Thoracic aorta (tissue), 2 donors: ENCODE measurements around the gene RNF144B. TPM values are rescaled to one million over a fixed set of nuclear protein-coding genes. Genes with fewer than 3 reads are reported as not detected.

Experiments used
- ATAC-seq: fragments of 150-250 bp; one replicate; pipeline ENCODE4 v1.8.0; 2017; ENCODE audit warnings: low read depth; ENCODE audit not compliant: insufficient number of reproducible peaks, low FRiP score
- DNase-seq: peaks from one replicate; pipeline ENCODE4 v3.0.0-alpha.2; 2020; ENCODE audit warnings: low spot score
- H3K27ac ChIP-seq, 2 donors: fragments of 200-600 bp; sonication (generic); 1 replicate in 1 of 2; 2 replicates in 1 of 2; pipeline ENCODE4 v1.5.1; 2016; ENCODE audit warnings: mild to moderate bottlenecking in 2 of 2, moderate library complexity in 2 of 2
- H3K27me3 ChIP-seq: fragments of 200-600 bp; sonication (generic); replicated peaks from 2 replicates; pipeline ENCODE4 v1.6.0; 2016; ENCODE audit warnings: mild to moderate bottlenecking; ENCODE audit not compliant: insufficient read depth
- H3K36me3 ChIP-seq: fragments of 200-600 bp; sonication (generic); one replicate; pipeline ENCODE4 v1.5.1; 2016
- H3K4me1 ChIP-seq, 2 donors: fragments of 200-600 bp; sonication (generic); 1 replicate in 1 of 2; 2 replicates in 1 of 2; pipeline versions ENCODE4 v1.5.1 to v1.6.0; 2016; ENCODE audit warnings: low read depth in 2 of 2, mild to moderate bottlenecking in 1 of 2; ENCODE audit not compliant: control insufficient read depth in 1 of 2
- H3K4me3 ChIP-seq: fragments of 200-600 bp; sonication (generic); 2 replicates; pipeline ENCODE4 v1.5.1; 2016; ENCODE audit warnings: mild to moderate bottlenecking
- H3K9me3 ChIP-seq: fragments of 200-600 bp; sonication (generic); 2 replicates; pipeline ENCODE4 v1.5.1; 2016
- CTCF ChIP-seq: fragments of 200-600 bp; sonication (generic); IDR thresholded peaks from one replicate; pipeline ENCODE4 v1.5.1; 2019; ENCODE audit warnings: antibody characterized with exemption
- total RNA-seq, 2 donors: library from RNA; depleted of rRNA; stranded (reverse); fragments of >200 nt; gene quantifications; one replicate each; pipeline versions ENCODE4 v1.1.0 to v1.2.3, GENCODE V29; 2016

The RNF144B gene
- total RNA-seq, 2 donors from 2014 or later, result 15.8 to 24.3 TPM

GRCh38 chr6:18433059-18433458 lies 45.9 kb downstream of the RNF144B start:
- no peak overlapping the region for H3K27ac ChIP-seq
- no peak for ATAC-seq
- TF ChIP-seq CTCF, result no peak

GRCh38 chr6:18436341-18436740 lies 49.2 kb downstream of the RNF144B start:
- no peak for TF ChIP-seq CTCF
- DNase-seq (no peak), ATAC-seq (no peak)
- Histone ChIP-seq H3K27ac (no peak overlapping the region), H3K4me1 (peaks cover 0 to 6% of the 10 kb centered on the region in 2 donors), H3K4me3 (no peak overlapping the region), H3K27me3 (no peaks in the 10 kb centered on the region), H3K36me3 (no peaks in the 10 kb centered on the region), H3K9me3 (no peaks in the 10 kb centered on the region)

More at GRCh38 chr6:18433059-18433458, 45.9 kb downstream of the RNF144B start:
- no peak for DNase-seq
- H3K4me3 ChIP-seq, result no peak overlapping the region
- peaks cover 0 to 6% of the 10 kb centered on the region in 2 donors for H3K4me1 ChIP-seq
- no peaks in the 10 kb centered on the region for H3K9me3 ChIP-seq
- no peaks in the 10 kb centered on the region for H3K27me3 ChIP-seq
- H3K36me3 ChIP-seq, result no peaks in the 10 kb centered on the region

- no peaks in the 10 kb centered on the region for H3K36me3 ChIP-seq
- no peak overlapping the region for H3K4me3 ChIP-seq
- ATAC-seq (no peak), DNase-seq (no peak)
- peaks cover 0 to 16% of the 10 kb centered on the region in 2 donors for H3K4me1 ChIP-seq
- no peak overlapping the region for H3K27ac ChIP-seq
- no peaks in the 10 kb centered on the region for H3K27me3 ChIP-seq
- H3K9me3 ChIP-seq, result no peaks in the 10 kb centered on the region
- TF ChIP-seq CTCF, result no peak
These were observed 52.4 kb downstream of the RNF144B start for GRCh38 chr6:18439581-18439980.

GRCh38 chr6:18441251-18441979 lies 54.3 kb downstream of the RNF144B start:
- no peaks in the 10 kb centered on the region for H3K27me3 ChIP-seq
- H3K9me3 ChIP-seq, result no peaks in the 10 kb centered on the region
- peaks cover 0 to 26% of the 10 kb centered on the region in 2 donors for H3K4me1 ChIP-seq
- TF ChIP-seq CTCF, result no peak
- H3K36me3 ChIP-seq, result no peaks in the 10 kb centered on the region
- no peak overlapping the region for H3K27ac ChIP-seq
- H3K4me3 ChIP-seq, result no peak overlapping the region
- ATAC-seq (no peak), DNase-seq (no peak)

GRCh38 chr6:18444111-18444510 lies 57.0 kb downstream of the RNF144B start:
- Histone ChIP-seq H3K27ac (peak overlapping the region; percentile 23 to 47), H3K9me3 (no peaks in the 10 kb centered on the region), H3K36me3 (no peaks in the 10 kb centered on the region), H3K4me1 (peaks cover 0 to 26% of the 10 kb centered on the region in 2 donors), H3K27me3 (no peaks in the 10 kb centered on the region), H3K4me3 (peak overlapping the region; percentile 50)
- ATAC-seq (no peak), DNase-seq (no peak)
- no peak for TF ChIP-seq CTCF
